ENCODE data around the gene TINAG. TPM values are rescaled to one million over a fixed set of nuclear protein-coding genes. Genes with fewer than 3 reads are reported as not detected.
A peak's percentile ranks its signal among the peaks of the same experiment; 100 is the strongest.

Gene TINAG
- total and polyA plus RNA-seq, 2 experiments from 2014 or later: not detected

GRCh38 chr6:54294965-54295532, 13.2 kb upstream of the TINAG start:
- no peak overlapping the region for H3K27ac ChIP-seq
- 94 to 97% methylated on average over 8 of the region's 8 CpGs for WGBS, 2 experiments (ENCODE audit: low coverage in 1 of 2, low lambda C conversion rate in 2 of 2, missing lambda C conversion rate in 2 of 2)
- H3K27me3 ChIP-seq (replicated peaks; ENCODE audit: insufficient read depth): no peaks in the 10 kb centered on the region
- DNase-seq: no peak
- H3K9ac ChIP-seq: no peak overlapping the region
- no peaks in the 10 kb centered on the region for H3K79me2 ChIP-seq (ENCODE audit: insufficient read depth)
- no peak overlapping the region for H2AFZ ChIP-seq
- no peak for TF ChIP-seq EZH2 (IDR thresholded peaks at IDR 0.05; ENCODE audit: insufficient read depth, poor library complexity, severe bottlenecking)
- TF ChIP-seq EZH2phosphoT487 (IDR thresholded peaks at IDR 0.05; ENCODE audit: insufficient read depth, low read depth): no peak
- H3K9me3 ChIP-seq (ENCODE audit: low read depth): no peaks in the 10 kb centered on the region
- peaks cover 36% of the 10 kb centered on the region for H3K4me1 ChIP-seq (ENCODE audit: insufficient read depth)
- peaks cover 36% of the 10 kb centered on the region for H3F3A ChIP-seq (ENCODE audit: insufficient read depth)
- in situ Hi-C loops (cut with MboI): no loop called here
- no peak overlapping the region for H3K4me3 ChIP-seq
- H3K9me2 ChIP-seq (ENCODE audit: insufficient read depth): no peaks in the 10 kb centered on the region
- no peak overlapping the region for H3K4me2 ChIP-seq (ENCODE audit: unreplicated experiment)
- no peaks in the 10 kb centered on the region for H4K20me1 ChIP-seq (ENCODE audit: insufficient read depth)
- H3K36me3 ChIP-seq (ENCODE audit: low read depth): no peaks in the 10 kb centered on the region

GRCh38 chr6:54299542-54300269, 8.5 kb upstream of the TINAG start:
- Histone ChIP-seq H3K9me2 (ENCODE audit: insufficient read depth) (peaks cover 4% of the 10 kb centered on the region; the same call in 1 of the 2 replicates), H3K27ac (0 out of 2 replicates have a peak overlapping the region, but pooled peaks have one; percentile 7), H3K9ac (no peak overlapping the region), H3K27me3 (replicated peaks; ENCODE audit: insufficient read depth) (no peaks in the 10 kb centered on the region), H3F3A (ENCODE audit: insufficient read depth) (peaks cover 21% of the 10 kb centered on the region), H2AFZ (no peak overlapping the region), H4K20me1 (ENCODE audit: insufficient read depth) (no peaks in the 10 kb centered on the region), H3K4me1 (ENCODE audit: insufficient read depth) (peaks cover 19% of the 10 kb centered on the region), H3K9me3 (ENCODE audit: low read depth) (no peaks in the 10 kb centered on the region), H3K79me2 (ENCODE audit: insufficient read depth) (no peaks in the 10 kb centered on the region), H3K36me3 (ENCODE audit: low read depth) (no peaks in the 10 kb centered on the region), H3K4me3 (peak overlapping the region; percentile 48), H3K4me2 (ENCODE audit: unreplicated experiment) (peak overlapping the region; percentile 82)
- in situ Hi-C loops (cut with MboI): no loop called here
- DNase-seq: peak; percentile 68
- TF ChIP-seq EZH2phosphoT487 (IDR thresholded peaks at IDR 0.05; ENCODE audit: insufficient read depth, low read depth): no peak
- TF ChIP-seq EZH2 (IDR thresholded peaks at IDR 0.05; ENCODE audit: insufficient read depth, poor library complexity, severe bottlenecking): no peak
- WGBS, 2 experiments (ENCODE audit: low coverage in 1 of 2, low lambda C conversion rate in 2 of 2, missing lambda C conversion rate in 2 of 2): 0 to 1% methylated on average over 2 of the region's 2 CpGs

GRCh38 chr6:54301770-54302169, 6.5 kb upstream of the TINAG start:
- DNase-seq: no peak
- H3K36me3 ChIP-seq (ENCODE audit: low read depth): no peaks in the 10 kb centered on the region
- H3K9me2 ChIP-seq (ENCODE audit: insufficient read depth): peaks cover 4% of the 10 kb centered on the region; the same call in 1 of the 2 replicates
- no peak overlapping the region for H3K4me2 ChIP-seq (ENCODE audit: unreplicated experiment)
- H4K20me1 ChIP-seq (ENCODE audit: insufficient read depth): no peaks in the 10 kb centered on the region
- no peak overlapping the region for H2AFZ ChIP-seq
- in situ Hi-C loops (cut with MboI): no loop called here
- H3K9me3 ChIP-seq (ENCODE audit: low read depth): no peaks in the 10 kb centered on the region
- H3K27ac ChIP-seq: no peak overlapping the region
- H3K79me2 ChIP-seq (ENCODE audit: insufficient read depth): no peaks in the 10 kb centered on the region
- H3K4me1 ChIP-seq (ENCODE audit: insufficient read depth): peaks cover 19% of the 10 kb centered on the region
- H3K9ac ChIP-seq: no peak overlapping the region
- TF ChIP-seq EZH2 (IDR thresholded peaks at IDR 0.05; ENCODE audit: insufficient read depth, poor library complexity, severe bottlenecking) (no peak), EZH2phosphoT487 (IDR thresholded peaks at IDR 0.05; ENCODE audit: insufficient read depth, low read depth) (no peak)
- H3K4me3 ChIP-seq: no peak overlapping the region
- peaks cover 21% of the 10 kb centered on the region for H3F3A ChIP-seq (ENCODE audit: insufficient read depth)
- no peaks in the 10 kb centered on the region for H3K27me3 ChIP-seq (replicated peaks; ENCODE audit: insufficient read depth)

GRCh38 chr6:54307439-54307910, 766 bp upstream of the TINAG start:
- Histone ChIP-seq H3K9me2 (ENCODE audit: insufficient read depth) (peaks cover 4% of the 10 kb centered on the region; the same call in 1 of the 2 replicates), H3K36me3 (ENCODE audit: low read depth) (no peaks in the 10 kb centered on the region), H4K20me1 (ENCODE audit: insufficient read depth) (no peaks in the 10 kb centered on the region), H3K4me2 (ENCODE audit: unreplicated experiment) (no peak overlapping the region), H3K79me2 (ENCODE audit: insufficient read depth) (no peaks in the 10 kb centered on the region), H3K9ac (no peak overlapping the region), H3K4me1 (ENCODE audit: insufficient read depth) (no peaks in the 10 kb centered on the region), H3K27ac (no peak overlapping the region), H3K27me3 (replicated peaks; ENCODE audit: insufficient read depth) (no peaks in the 10 kb centered on the region), H3K4me3 (no peak overlapping the region), H3F3A (ENCODE audit: insufficient read depth) (no peaks in the 10 kb centered on the region), H2AFZ (no peak overlapping the region), H3K9me3 (ENCODE audit: low read depth) (no peaks in the 10 kb centered on the region)
- WGBS, 2 experiments (ENCODE audit: low coverage in 1 of 2, low lambda C conversion rate in 2 of 2, missing lambda C conversion rate in 2 of 2): 74 to 76% methylated on average over 2 of the region's 2 CpGs
- TF ChIP-seq EZH2 (IDR thresholded peaks at IDR 0.05; ENCODE audit: insufficient read depth, poor library complexity, severe bottlenecking): no peak
- no peak for TF ChIP-seq EZH2phosphoT487 (IDR thresholded peaks at IDR 0.05; ENCODE audit: insufficient read depth, low read depth)
- DNase-seq: no peak
- in situ Hi-C loops (cut with MboI): no loop called here
